Naive B cell (primary cell): ENCODE data around the gene JUN. TPM values are rescaled to one million over a fixed set of nuclear protein-coding genes. Genes with fewer than 3 reads are reported as not detected.
A peak's percentile ranks its signal among the peaks of the same experiment; 100 is the strongest.

Experiments
- ATAC-seq, 2 donors: fragments of 150-1000 bp; cut with Tn5 transposase; 2 replicates each; pipeline ENCODE4 v1.10.0; 2021; ENCODE audit warnings: low read depth in 2 of 2, mild to moderate bottlenecking in 2 of 2, moderate library complexity in 2 of 2
- DNase-seq: peaks from one replicate; pipeline ENCODE4 v3.0.0; 2022
- H3K27ac Mint-ChIP-seq, 6 donors: one replicate each; pipeline ENCODE4 v1.8.0; 2020 to 2022; ENCODE audit warnings: mild to moderate bottlenecking in 6 of 6, mixed read lengths in 6 of 6, moderate library complexity in 5 of 6, inconsistent platforms in 2 of 6
- H3K27me3 Mint-ChIP-seq, 3 donors: one replicate each; pipeline ENCODE4 v1.8.0; 2021 to 2022; ENCODE audit warnings: mixed read lengths in 3 of 3, mild to moderate bottlenecking in 1 of 3
- H3K36me3 Mint-ChIP-seq, 2 donors: one replicate each; pipeline ENCODE4 v1.8.0; 2020 to 2022; ENCODE audit warnings: mixed read lengths in 2 of 2, inconsistent platforms in 1 of 2, mild to moderate bottlenecking in 1 of 2
- H3K4me1 Mint-ChIP-seq, 3 donors: one replicate each; pipeline ENCODE4 v1.8.0; 2020 to 2022; ENCODE audit warnings: mixed read lengths in 3 of 3, inconsistent platforms in 1 of 3, mild to moderate bottlenecking in 1 of 3, moderate library complexity in 1 of 3
- H3K4me3 Mint-ChIP-seq, 8 donors: one replicate each; pipeline ENCODE4 v1.8.0; 2020 to 2022; ENCODE audit warnings: mild to moderate bottlenecking in 8 of 8, mixed read lengths in 8 of 8, moderate library complexity in 8 of 8, inconsistent platforms in 2 of 8
- H3K9me3 Mint-ChIP-seq, 7 donors: one replicate each; pipeline ENCODE4 v1.8.0; 2020 to 2022; ENCODE audit warnings: mixed read lengths in 7 of 7, mild to moderate bottlenecking in 5 of 7, inconsistent platforms in 2 of 7, moderate library complexity in 1 of 7
- polyA plus RNA-seq, 6 donors: library from polyadenylated mRNA; unstranded; fragments of 300-500 nt; fragmentation: Illumina TruSeq; gene quantifications; one replicate each; pipeline ENCODE4 v1.2.3, GENCODE V29; 2021; ENCODE audit warnings: low read depth in 6 of 6

Gene JUN
- polyA plus RNA-seq, 6 donors from 2014 or later, result 65.0 to 352 (median 221) TPM

GRCh38 chr1:58755468-58755872 lies 28.4 kb downstream of the JUN start:
- Mint-ChIP-seq H3K27ac (peak overlapping the region in 1 of 6 donors; percentile 82), H3K27me3 (peaks cover 0 to 4% (median 0%) of the 10 kb centered on the region in 3 donors), H3K9me3 (no peaks in the 10 kb centered on the region), H3K4me3 (no peak overlapping the region), H3K36me3 (no peaks in the 10 kb centered on the region), H3K4me1 (peaks cover 7 to 16% (median 9%) of the 10 kb centered on the region in 3 donors)
- ATAC-seq, result peak; percentile 51 to 58
- no peak for DNase-seq

- DNase-seq, result no peak
- H3K9me3 Mint-ChIP-seq, result no peaks in the 10 kb centered on the region
- H3K4me1 Mint-ChIP-seq, result peaks cover 7 to 16% (median 9%) of the 10 kb centered on the region in 3 donors
- ATAC-seq, result no peak
- H3K36me3 Mint-ChIP-seq, result no peaks in the 10 kb centered on the region
- peaks cover 0 to 5% (median 0%) of the 10 kb centered on the region in 3 donors for H3K27me3 Mint-ChIP-seq
- no peak overlapping the region for H3K4me3 Mint-ChIP-seq
- peak overlapping the region in 3 of 6 donors; percentile 11 to 82 (median 30) for H3K27ac Mint-ChIP-seq
Measured at GRCh38 chr1:58754683-58755467, 29.0 kb downstream of the JUN start.

GRCh38 chr1:58754073-58754613 lies 29.7 kb downstream of the JUN start:
- H3K9me3 Mint-ChIP-seq, result no peaks in the 10 kb centered on the region

GRCh38 chr1:58753431-58753866 lies 30.4 kb downstream of the JUN start:
- ATAC-seq (no peak), DNase-seq (no peak)
- Mint-ChIP-seq H3K4me1 (peaks cover 7 to 16% (median 9%) of the 10 kb centered on the region in 3 donors), H3K27ac (peak overlapping the region in 1 of 6 donors; percentile 5), H3K27me3 (peaks cover 0 to 5% (median 0%) of the 10 kb centered on the region in 3 donors), H3K9me3 (no peaks in the 10 kb centered on the region), H3K36me3 (no peaks in the 10 kb centered on the region), H3K4me3 (no peak overlapping the region)

More at GRCh38 chr1:58754073-58754613, 29.7 kb downstream of the JUN start:
- Mint-ChIP-seq H3K27me3 (peaks cover 0 to 5% (median 0%) of the 10 kb centered on the region in 3 donors), H3K4me1 (peaks cover 7 to 16% (median 9%) of the 10 kb centered on the region in 3 donors), H3K36me3 (no peaks in the 10 kb centered on the region), H3K4me3 (no peak overlapping the region), H3K27ac (no peak overlapping the region)
- DNase-seq, result no peak
- no peak for ATAC-seq

GRCh38 chr1:58749646-58750045 lies 34.2 kb downstream of the JUN start:
- peaks cover 9 to 23% (median 20%) of the 10 kb centered on the region in 3 donors for H3K27me3 Mint-ChIP-seq
- no peak overlapping the region for H3K27ac Mint-ChIP-seq
- no peak overlapping the region for H3K4me3 Mint-ChIP-seq
- no peaks in the 10 kb centered on the region for H3K9me3 Mint-ChIP-seq
- DNase-seq (no peak), ATAC-seq (no peak)
- H3K36me3 Mint-ChIP-seq, result no peaks in the 10 kb centered on the region
- peaks cover 0 to under 1% (median 0%) of the 10 kb centered on the region in 3 donors for H3K4me1 Mint-ChIP-seq

GRCh38 chr1:58748666-58749065 lies 35.2 kb downstream of the JUN start:
- no peak overlapping the region for H3K27ac Mint-ChIP-seq
- H3K36me3 Mint-ChIP-seq, result no peaks in the 10 kb centered on the region
- H3K27me3 Mint-ChIP-seq, result peaks cover 9 to 33% (median 23%) of the 10 kb centered on the region in 3 donors
- DNase-seq (no peak), ATAC-seq (no peak)
- H3K9me3 Mint-ChIP-seq, result no peaks in the 10 kb centered on the region
- H3K4me1 Mint-ChIP-seq, result no peaks in the 10 kb centered on the region
- no peak overlapping the region for H3K4me3 Mint-ChIP-seq

GRCh38 chr1:58746757-58747156 lies 37.1 kb downstream of the JUN start:
- DNase-seq, result no peak
- Mint-ChIP-seq H3K36me3 (no peaks in the 10 kb centered on the region), H3K4me1 (no peaks in the 10 kb centered on the region), H3K4me3 (no peak overlapping the region), H3K27me3 (peaks cover 9 to 33% (median 24%) of the 10 kb centered on the region in 3 donors), H3K27ac (no peak overlapping the region), H3K9me3 (no peaks in the 10 kb centered on the region)
- no peak for ATAC-seq

- Mint-ChIP-seq H3K27me3 (peaks cover 9 to 33% (median 24%) of the 10 kb centered on the region in 3 donors), H3K4me3 (no peak overlapping the region), H3K27ac (peak overlapping the region in 1 of 6 donors; percentile 29), H3K4me1 (no peaks in the 10 kb centered on the region), H3K36me3 (no peaks in the 10 kb centered on the region), H3K9me3 (no peaks in the 10 kb centered on the region)
- no peak for ATAC-seq
- no peak for DNase-seq
Measured at GRCh38 chr1:58746182-58746581, 37.7 kb downstream of the JUN start.

- DNase-seq (no peak), ATAC-seq (no peak)
- Mint-ChIP-seq H3K27ac (no peak overlapping the region), H3K4me1 (no peaks in the 10 kb centered on the region), H3K27me3 (peaks cover 9 to 33% (median 22%) of the 10 kb centered on the region in 3 donors), H3K36me3 (no peaks in the 10 kb centered on the region), H3K4me3 (no peak overlapping the region), H3K9me3 (no peaks in the 10 kb centered on the region)
Measured at GRCh38 chr1:58745666-58746065, 38.2 kb downstream of the JUN start.

- Mint-ChIP-seq H3K9me3 (no peaks in the 10 kb centered on the region), H3K27ac (no peak overlapping the region), H3K4me1 (no peaks in the 10 kb centered on the region), H3K27me3 (peaks cover 9 to 33% (median 19%) of the 10 kb centered on the region in 3 donors), H3K4me3 (no peak overlapping the region), H3K36me3 (no peaks in the 10 kb centered on the region)
- no peak for ATAC-seq
- no peak for DNase-seq
Measured at GRCh38 chr1:58745117-58745516, 38.7 kb downstream of the JUN start.

- peak overlapping the region in 1 of 6 donors; percentile 45 for H3K27ac Mint-ChIP-seq
- no peaks in the 10 kb centered on the region for H3K4me1 Mint-ChIP-seq
- H3K4me3 Mint-ChIP-seq, result no peak overlapping the region
Measured at GRCh38 chr1:58741678-58742553, 41.9 kb downstream of the JUN start.

GRCh38 chr1:58739856-58740466 lies 43.9 kb downstream of the JUN start:
- ATAC-seq (peak in 1 of 2 donors; percentile 64), DNase-seq (peak; percentile 61)
- Mint-ChIP-seq H3K27ac (no peak overlapping the region), H3K27me3 (peaks cover 0 to 13% (median 4%) of the 10 kb centered on the region in 3 donors), H3K9me3 (no peaks in the 10 kb centered on the region), H3K4me1 (no peaks in the 10 kb centered on the region), H3K4me3 (no peak overlapping the region), H3K36me3 (no peaks in the 10 kb centered on the region)

More at GRCh38 chr1:58741678-58742553, 41.9 kb downstream of the JUN start:
- DNase-seq, result no peak
- Mint-ChIP-seq H3K27me3 (peaks cover 8 to 31% (median 18%) of the 10 kb centered on the region in 3 donors), H3K9me3 (no peaks in the 10 kb centered on the region), H3K36me3 (no peaks in the 10 kb centered on the region)
- no peak for ATAC-seq

- no peaks in the 10 kb centered on the region for H3K36me3 Mint-ChIP-seq
- DNase-seq (no peak), ATAC-seq (no peak)
- no peak overlapping the region for H3K4me3 Mint-ChIP-seq
- H3K4me1 Mint-ChIP-seq, result no peaks in the 10 kb centered on the region
- peaks cover 0 to 3% (median 2%) of the 10 kb centered on the region in 3 donors for H3K27me3 Mint-ChIP-seq
- H3K27ac Mint-ChIP-seq, result no peak overlapping the region
- no peaks in the 10 kb centered on the region for H3K9me3 Mint-ChIP-seq
Measured at GRCh38 chr1:58738876-58739275, 45.0 kb downstream of the JUN start.
